ENCODE measurements around the gene CACHD1.

GRCh38 chr1:64687725-64688327, 217.9 kb downstream of the CACHD1 start:
- no peak for TF ChIP-seq POLR2A (IDR thresholded peaks at IDR 0.05)
- TF ChIP-seq CTCF (IDR thresholded peaks at IDR 0.05) = no peak
- TF ChIP-seq POLR2AphosphoS5 (IDR thresholded peaks at IDR 0.05) = no peak
- no peak for TF ChIP-seq EP300 (IDR thresholded peaks at IDR 0.05)
